GM19395 (cell line): ENCODE data around the gene KIRREL3.
A peak's percentile ranks its signal among the peaks of the same experiment; 100 is the strongest.
"Not testable (repeated sequence)": the region's sequence is repeated elsewhere in the genome, so short reads cannot be mapped to it uniquely, and the experiment has no call there.

Source experiments
- ATAC-seq: cut with Tn5 transposase; IDR thresholded peaks from one replicate; pipeline ENCODE4 v1.9.1; 2021; ENCODE audit warnings: mild to moderate bottlenecking, moderate library complexity; ENCODE audit not compliant: unreplicated experiment

The KIRREL3 gene

GRCh38 chr11:126959700-126960099, 40.9 kb downstream of the KIRREL3 start:
- ATAC-seq: no peak

GRCh38 chr11:126956635-126957034, 43.9 kb downstream of the KIRREL3 start:
- ATAC-seq: no peak

DNA sequence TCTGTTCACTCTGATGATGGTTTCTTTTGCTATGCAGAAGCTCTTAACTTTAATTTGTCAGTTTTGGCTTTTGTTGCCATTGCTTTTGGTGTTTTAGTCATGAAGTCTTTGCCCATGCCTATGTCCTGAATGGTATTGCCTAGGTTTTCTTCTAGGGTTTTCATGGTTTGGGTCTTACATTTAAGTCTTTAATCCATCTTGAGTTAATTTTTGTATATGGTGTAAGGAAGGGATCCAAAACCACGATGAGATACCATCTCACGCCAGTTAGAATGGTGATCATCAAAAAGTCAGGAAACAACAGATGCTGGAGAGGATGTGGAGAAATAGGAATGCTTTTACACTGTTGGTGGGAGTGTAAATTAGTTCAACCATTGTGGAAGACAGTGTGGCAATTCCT, 48.0 kb downstream of the KIRREL3 start:
- not testable (repeated sequence) for ATAC-seq

DNA sequence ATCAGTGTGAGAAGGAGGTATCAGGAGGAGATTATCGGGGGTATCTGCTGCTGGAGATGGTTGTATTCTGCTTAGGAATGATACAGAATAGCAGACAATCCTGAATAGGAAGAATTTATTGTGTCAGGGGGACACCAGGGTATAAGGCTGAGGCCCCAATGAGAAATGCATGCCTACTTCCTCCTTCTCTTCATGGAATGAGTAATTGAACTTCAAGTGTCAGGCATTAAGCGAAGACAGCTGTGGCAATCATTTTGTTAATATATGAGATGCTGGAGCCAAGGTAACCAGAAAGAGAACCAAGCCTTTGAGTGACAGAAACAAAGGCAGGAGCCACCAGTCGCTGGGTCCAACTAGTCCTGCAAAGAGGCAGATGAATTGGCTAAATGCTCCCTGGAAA, 49.1 kb downstream of the KIRREL3 start:
- no peak for ATAC-seq

DNA sequence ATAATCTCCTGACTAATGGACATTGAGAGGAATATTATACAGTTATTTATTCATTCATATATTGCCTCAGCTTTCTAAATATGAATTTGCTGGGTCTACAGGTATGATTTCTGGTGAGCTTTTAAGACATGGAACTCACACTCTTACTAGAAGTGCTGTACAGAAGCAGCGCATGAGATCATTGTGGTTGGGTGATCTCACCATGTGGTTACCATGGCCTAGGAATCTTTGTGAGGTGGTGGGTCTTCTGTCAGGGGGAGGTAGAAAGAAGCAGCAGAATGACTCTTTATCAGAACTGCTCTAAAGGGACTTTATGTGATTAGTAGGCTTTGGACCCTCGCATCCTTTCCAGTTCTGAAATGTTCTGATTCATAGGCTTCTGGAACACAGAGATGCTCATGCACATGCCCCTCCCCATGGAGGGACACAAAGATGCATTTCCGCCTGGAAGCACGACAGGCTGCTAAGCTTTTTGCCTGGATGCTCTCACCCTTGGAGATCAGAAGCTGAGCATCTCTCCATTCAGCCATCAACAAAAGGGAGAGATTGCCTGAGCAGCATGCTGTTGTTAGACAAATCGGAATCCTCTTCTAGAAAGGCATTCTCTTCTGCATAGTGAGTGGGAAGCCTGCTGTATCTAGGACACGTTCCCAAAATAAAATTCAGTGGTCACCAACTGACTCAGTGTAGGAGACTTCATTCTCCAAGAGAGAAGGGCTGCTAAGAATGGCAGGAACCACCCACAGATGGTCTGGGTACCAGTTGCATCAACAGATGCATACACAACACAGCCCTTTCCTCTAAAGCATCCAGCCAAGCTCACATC, 51.3 kb downstream of the KIRREL3 start:
- no peak for ATAC-seq

- no peak for ATAC-seq
Measured at GRCh38 chr11:126948563-126948962, 52.0 kb downstream of the KIRREL3 start.

DNA sequence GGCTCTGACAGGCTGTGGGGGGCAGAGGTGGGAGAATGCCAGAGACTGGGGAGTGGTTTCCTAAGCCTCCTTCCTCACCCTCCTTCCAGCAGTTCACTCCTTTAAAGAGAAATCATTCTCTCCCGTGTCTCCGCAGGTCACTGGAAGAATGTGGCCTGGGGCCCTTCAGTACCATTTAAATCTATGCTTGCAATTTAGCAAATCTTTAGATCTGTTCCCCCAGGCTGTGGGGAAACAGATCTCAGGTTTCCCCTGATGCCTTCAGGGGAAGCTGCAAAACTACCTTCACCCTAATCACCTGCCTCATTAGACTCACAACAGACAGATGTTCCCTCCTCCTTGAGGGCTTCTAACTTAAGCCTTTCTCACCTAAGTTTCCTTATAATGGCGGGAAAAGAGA, 55.3 kb downstream of the KIRREL3 start:
- ATAC-seq: no peak

- no peak for ATAC-seq
Measured at GRCh38 chr11:126943316-126943715, 57.3 kb downstream of the KIRREL3 start.

GRCh38 chr11:126942146-126942545, 58.4 kb downstream of the KIRREL3 start:
- ATAC-seq: no peak

GRCh38 chr11:126939552-126939951, 61.0 kb downstream of the KIRREL3 start:
- ATAC-seq: no peak

- no peak for ATAC-seq
Measured at GRCh38 chr11:126938718-126939117, 61.9 kb downstream of the KIRREL3 start.

- ATAC-seq: no peak
Measured at GRCh38 chr11:126930091-126930841, 70.3 kb downstream of the KIRREL3 start.

- no peak for ATAC-seq
Measured at GRCh38 chr11:126929179-126930061, 71.2 kb downstream of the KIRREL3 start.

GRCh38 chr11:126927623-126928022, 72.9 kb downstream of the KIRREL3 start:
- no peak for ATAC-seq

GRCh38 chr11:126926376-126926791, 74.2 kb downstream of the KIRREL3 start:
- ATAC-seq: no peak

DNA sequence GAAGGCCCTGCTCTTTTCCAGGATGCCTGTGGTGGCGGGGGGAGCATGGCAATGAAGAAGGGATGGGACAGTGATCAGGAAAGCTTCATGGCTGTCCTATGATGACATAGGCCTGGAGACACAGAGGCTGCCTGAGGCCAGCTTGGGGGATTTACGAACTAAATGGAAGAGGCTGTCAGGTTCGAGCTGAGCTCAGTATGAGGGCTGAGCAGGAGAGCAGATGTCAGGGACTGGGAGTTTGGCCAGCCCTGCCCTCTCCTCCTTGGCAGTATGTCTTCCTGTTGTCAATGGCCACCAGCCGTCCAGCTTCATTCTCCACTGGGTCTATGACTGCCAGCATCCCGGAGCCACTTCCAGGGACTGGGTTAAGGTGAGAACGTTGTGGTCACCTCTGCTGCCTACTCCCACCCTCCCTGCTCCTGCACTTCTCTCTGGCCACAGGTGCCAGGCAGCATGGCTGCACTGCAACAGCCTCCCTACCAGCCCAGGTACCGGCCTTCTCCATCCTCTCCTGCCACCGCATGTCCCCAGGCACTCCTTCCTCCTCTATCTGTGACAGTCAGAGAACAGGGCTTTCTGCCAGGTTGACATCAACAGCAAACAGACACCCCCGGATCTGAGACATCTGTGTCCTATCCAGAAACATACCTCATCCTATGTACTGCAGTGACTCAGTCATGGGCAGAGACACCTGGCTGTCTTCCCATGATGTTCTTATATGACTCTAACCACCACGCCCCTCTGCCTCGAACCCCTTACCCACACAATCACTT, 75.1 kb downstream of the KIRREL3 start:
- ATAC-seq: no peak

DNA sequence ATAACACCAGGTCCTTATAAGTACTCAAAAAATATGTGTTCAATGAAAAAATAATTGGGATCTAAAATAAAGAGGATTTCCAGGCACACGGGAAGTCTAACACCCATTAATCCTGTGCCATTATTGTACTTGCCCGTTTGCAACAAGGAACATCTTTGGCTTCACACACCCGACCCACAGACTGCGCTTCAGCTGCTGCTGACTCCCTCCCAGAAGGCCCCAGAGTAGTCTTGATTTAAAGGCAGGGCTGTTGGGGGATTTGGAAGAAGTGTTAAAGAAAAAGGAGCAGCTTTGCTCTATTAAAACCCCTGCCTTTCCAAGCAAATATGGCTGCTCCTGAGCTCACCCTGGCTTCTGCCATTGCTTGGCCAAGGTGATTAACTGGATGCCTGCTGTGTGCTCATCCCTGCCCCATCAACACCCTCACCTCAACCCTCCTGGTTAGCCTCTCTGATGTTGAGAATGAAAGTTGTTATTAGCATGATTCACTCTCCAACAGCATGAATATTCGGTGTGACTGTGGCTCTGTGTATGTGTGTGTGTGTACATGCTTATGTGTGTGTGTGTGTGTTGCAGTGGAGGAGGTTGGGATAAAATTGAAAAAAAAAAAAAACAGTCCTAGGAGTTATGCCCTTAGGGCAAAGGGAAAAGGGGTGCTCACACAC, 76.1 kb downstream of the KIRREL3 start:
- ATAC-seq: no peak

DNA sequence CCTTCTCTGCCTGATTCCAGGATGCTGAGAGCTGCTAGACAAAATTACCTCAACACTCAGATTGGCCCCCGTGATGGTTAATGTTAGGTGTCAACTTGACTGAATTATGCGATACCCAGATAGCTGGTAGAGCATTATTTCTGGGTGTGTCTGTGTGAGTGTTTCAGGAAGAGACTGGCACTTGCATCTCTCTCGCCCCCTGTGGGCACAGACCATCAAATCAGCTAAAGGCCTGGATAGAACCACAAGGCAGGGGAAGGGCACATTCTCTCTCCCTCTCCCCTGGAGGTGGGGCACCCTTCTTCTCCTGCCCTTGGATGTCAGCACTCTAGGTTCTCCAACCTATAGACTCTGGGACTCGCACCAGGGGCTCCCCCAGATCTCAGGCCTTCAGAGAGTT, 79.7 kb downstream of the KIRREL3 start:
- ATAC-seq: no peak

- peak; percentile 61 for ATAC-seq
Measured at GRCh38 chr11:126919147-126919823, 81.3 kb downstream of the KIRREL3 start.
